HEK293 (cell line): ENCODE results near the gene TSKU.
"Not testable (repeated sequence)": the region's sequence is repeated elsewhere in the genome, so short reads cannot be mapped to it uniquely, and the experiment has no call there.

Source experiments
- CTCF ChIA-PET: fragments of 350-600 bp; formaldehyde crosslinking; extraction: SDS; loops from one replicate; lab custom pipeline; 2021; ENCODE audit warnings: antibody characterized with exemption; lab: Yijun Ruan, JAX
- POLR2A ChIA-PET: fragments of 300-600 bp; formaldehyde crosslinking; extraction: SDS; loops from one replicate; lab custom pipeline; 2020; ENCODE audit warnings: antibody characterized with exemption, inconsistent platforms; lab: Yijun Ruan, JAX
- H3K27ac ChIP-seq: fragments of 200-500 bp; sonication (Bioruptor generic); 2 replicates; pipeline ENCODE4 v1.5.1; 2014; ENCODE audit warnings: low read depth, low read length, control low read depth, inconsistent platforms; ENCODE audit errors: extremely low read depth
- H3K36me3 ChIP-seq, 2 experiments: fragments of 200-500 bp in 1 of 2; sonication (Bioruptor generic) in 1 of 2; 1 replicate in 1 of 2; 2 replicates in 1 of 2; pipeline ENCODE4 v1.5.1; 2014 to 2017; ENCODE audit warnings: inconsistent platforms in 2 of 2, low read length in 2 of 2; ENCODE audit not compliant: control insufficient read depth in 2 of 2, insufficient read depth in 1 of 2
- H3K4me1 ChIP-seq: fragments of 200-500 bp; sonication (Bioruptor generic); 2 replicates; pipeline ENCODE4 v1.5.1; 2014; ENCODE audit warnings: mild to moderate bottlenecking, low read length, inconsistent platforms; ENCODE audit not compliant: control insufficient read depth, insufficient read depth
- H3K4me3 ChIP-seq: 2 replicates; pipeline ENCODE4 v1.5.1; 2011; ENCODE audit warnings: low read depth, mild to moderate bottlenecking, control low read depth, low read length, moderate library complexity
- H3K9me3 ChIP-seq: fragments of 200-500 bp; sonication (Bioruptor generic); 2 replicates; pipeline ENCODE4 v1.5.1; 2014; ENCODE audit warnings: low read depth, low read length, inconsistent platforms; ENCODE audit not compliant: control insufficient read depth, insufficient read depth
- CTCF ChIP-seq: fragments of 450-650 bp; formaldehyde crosslinking; IDR thresholded peaks from 2 replicates; pipeline ENCODE4 v1.5.1; 2016; ENCODE audit warnings: missing biosample characterization, missing genetic modification characterization
- GFI1B ChIP-seq: fragments of 450-650 bp; formaldehyde crosslinking; IDR thresholded peaks from 2 replicates; pipeline ENCODE4 v1.5.1; 2016; ENCODE audit warnings: missing biosample characterization, missing genetic modification characterization
- KLF17 ChIP-seq: fragments of 450-650 bp; formaldehyde crosslinking; IDR thresholded peaks from 2 replicates; pipeline ENCODE4 v1.5.1; 2016; ENCODE audit warnings: missing biosample characterization, missing genetic modification characterization
- SETDB1 ChIP-seq: IDR thresholded peaks from one replicate; pipeline ENCODE4 v1.6.1; 2017; ENCODE audit warnings: mild to moderate bottlenecking, low read length, moderate library complexity, mixed read lengths; ENCODE audit not compliant: insufficient read length
- ZBTB20 ChIP-seq: fragments of 450-650 bp; formaldehyde crosslinking; IDR thresholded peaks from 2 replicates; pipeline ENCODE4 v1.5.1; 2016; ENCODE audit warnings: missing biosample characterization, missing genetic modification characterization
- ZBTB44 ChIP-seq: fragments of 450-650 bp; IDR thresholded peaks from 2 replicates; pipeline ENCODE4 v1.5.1; 2018; ENCODE audit warnings: missing biosample characterization, mild to moderate bottlenecking, missing genetic modification characterization
- ZNF148 ChIP-seq: fragments of 450-650 bp; formaldehyde crosslinking; IDR thresholded peaks from 2 replicates; pipeline ENCODE4 v1.5.0; 2017; ENCODE audit warnings: missing biosample characterization, missing genetic modification characterization, borderline replicate concordance
- ZNF155 ChIP-seq: fragments of 450-650 bp; formaldehyde crosslinking; IDR thresholded peaks from 2 replicates; pipeline ENCODE4 v1.5.1; 2016; ENCODE audit warnings: missing biosample characterization, missing genetic modification characterization
- ZNF2 ChIP-seq: fragments of 450-650 bp; formaldehyde crosslinking; IDR thresholded peaks from 2 replicates; pipeline ENCODE4 v1.5.1; 2016; ENCODE audit warnings: missing biosample characterization, missing genetic modification characterization
- ZNF248 ChIP-seq: fragments of 450-650 bp; formaldehyde crosslinking; IDR thresholded peaks from 2 replicates; pipeline ENCODE4 v1.5.1; 2017; ENCODE audit warnings: missing biosample characterization, missing genetic modification characterization
- ZNF37A ChIP-seq: fragments of 450-650 bp; IDR thresholded peaks from 2 replicates; pipeline ENCODE4 v1.5.1; 2018; ENCODE audit warnings: missing biosample characterization, missing genetic modification characterization
- ZNF394 ChIP-seq: fragments of 450-650 bp; formaldehyde crosslinking; IDR thresholded peaks from 2 replicates; pipeline ENCODE4 v1.5.1; 2016; ENCODE audit warnings: missing biosample characterization, missing genetic modification characterization, mild to moderate bottlenecking, moderate library complexity, borderline replicate concordance
- ZNF416 ChIP-seq: fragments of 450-650 bp; formaldehyde crosslinking; IDR thresholded peaks from 2 replicates; pipeline ENCODE4 v1.5.1; 2016; ENCODE audit warnings: missing biosample characterization, missing genetic modification characterization
- ZNF423 ChIP-seq: fragments of 450-650 bp; formaldehyde crosslinking; IDR thresholded peaks from 2 replicates; pipeline ENCODE4 v1.5.1; 2016; ENCODE audit warnings: missing biosample characterization, missing genetic modification characterization
- ZNF560 ChIP-seq: fragments of 450-650 bp; formaldehyde crosslinking; IDR thresholded peaks from 2 replicates; pipeline ENCODE4 v1.5.1; 2017; ENCODE audit warnings: missing biosample characterization, missing genetic modification characterization, borderline replicate concordance
- ZNF580 ChIP-seq: fragments of 450-650 bp; formaldehyde crosslinking; IDR thresholded peaks from 2 replicates; pipeline ENCODE4 v1.5.1; 2016; ENCODE audit warnings: missing biosample characterization, missing genetic modification characterization
- ZNF585B ChIP-seq: fragments of 450-650 bp; formaldehyde crosslinking; IDR thresholded peaks from 2 replicates; pipeline ENCODE4 v1.5.1; 2016; ENCODE audit warnings: missing biosample characterization, missing genetic modification characterization
- ZNF626 ChIP-seq: fragments of 450-650 bp; sonication (Bioruptor Pico); formaldehyde crosslinking; IDR thresholded peaks from 2 replicates; pipeline ENCODE4 v1.5.1; 2018; ENCODE audit warnings: missing biosample characterization, missing genetic modification characterization, inconsistent platforms
- ZNF660 ChIP-seq: fragments of 450-650 bp; IDR thresholded peaks from 2 replicates; pipeline ENCODE4 v1.5.1; 2018; ENCODE audit warnings: missing biosample characterization, mild to moderate bottlenecking, missing genetic modification characterization
- ZNF830 ChIP-seq: fragments of 450-650 bp; IDR thresholded peaks from 2 replicates; pipeline ENCODE4 v1.5.0; 2018; ENCODE audit warnings: missing biosample characterization, missing genetic modification characterization, low read depth, mild to moderate bottlenecking, moderate library complexity
- ZXDB ChIP-seq: fragments of 450-650 bp; formaldehyde crosslinking; IDR thresholded peaks from 2 replicates; pipeline ENCODE4 v1.5.1; 2016; ENCODE audit warnings: missing biosample characterization, missing genetic modification characterization

TSKU gene

GRCh38 chr11:76814414-76814813, 31.3 kb downstream of the TSKU start:
- no peak overlapping the region for H3K27ac ChIP-seq
- no peak for TF ChIP-seq ZBTB44 (tag by site-specific recombination)
- TF ChIP-seq SETDB1, result peak; percentile 92
- H3K36me3 ChIP-seq, result no peaks in the 10 kb centered on the region
- no peak overlapping the region for H3K4me3 ChIP-seq
- ChIA-PET CTCF (interaction anchor here (5.1 to 7.7 kb wide), 2 partner anchors 105 to 106 kb away, joined by 27 to 139 read pairs; no protein-coding TSS in a partner anchor), POLR2A (no interaction called here)
- H3K4me1 ChIP-seq, result no peaks in the 10 kb centered on the region
- H3K9me3 ChIP-seq, result no peaks in the 10 kb centered on the region

- H3K27ac ChIP-seq, POLR2A ChIA-PET, H3K9me3 ChIP-seq, H3K36me3 ChIP-seq, H3K4me3 ChIP-seq, H3K4me1 ChIP-seq: not testable (repeated sequence)
- TF ChIP-seq SETDB1 (peak; percentile 79), ZNF626 (tag by site-specific recombination) (peak; percentile 63; the same call in 1 of the 2 replicates)
- CTCF ChIA-PET, result interaction anchor here (0.7 to 5.1 kb wide), 2 partner anchors 104 to 671 kb away, joined by 4 to 27 read pairs; no protein-coding TSS in a partner anchor
These were observed 32.5 kb downstream of the TSKU start for GRCh38 chr11:76815678-76816077.

- Histone ChIP-seq H3K4me3 (no peak overlapping the region), H3K27ac (no peak overlapping the region), H3K36me3 (no peaks in the 10 kb centered on the region), H3K9me3 (no peaks in the 10 kb centered on the region), H3K4me1 (no peaks in the 10 kb centered on the region)
- ChIA-PET CTCF (interaction anchor here (4.7 kb wide), 1 partner anchor 12 kb away, joined by 26 read pairs; no protein-coding TSS in a partner anchor), POLR2A (no interaction called here)
- TF ChIP-seq ZNF416 (tag by site-specific recombination), result no peak
- no peak for TF ChIP-seq ZNF660 (tag by site-specific recombination)
- no peak for TF ChIP-seq ZNF37A (tag by site-specific recombination)
- TF ChIP-seq ZXDB, result no peak
- no peak for TF ChIP-seq ZNF248
- TF ChIP-seq ZNF423 (tag by site-specific recombination), result no peak
- TF ChIP-seq ZNF394 (tag by site-specific recombination), result no peak
- no peak for TF ChIP-seq CTCF (tag by site-specific recombination)
- no peak for TF ChIP-seq ZNF560
- no peak for TF ChIP-seq ZNF155 (tag by site-specific recombination)
- no peak for TF ChIP-seq GFI1B (tag by site-specific recombination)
- no peak for TF ChIP-seq ZNF580
- no peak for TF ChIP-seq ZNF2 (tag by site-specific recombination)
- TF ChIP-seq ZBTB20 (tag by site-specific recombination), result no peak
- no peak for TF ChIP-seq ZNF148 (tag by site-specific recombination)
- TF ChIP-seq ZNF830, result no peak
- no peak for TF ChIP-seq KLF17
- TF ChIP-seq ZNF585B (tag by site-specific recombination), result no peak
These were observed 37.0 kb downstream of the TSKU start for GRCh38 chr11:76820184-76820566.

- H3K36me3 ChIP-seq, H3K9me3 ChIP-seq, H3K4me1 ChIP-seq, POLR2A ChIA-PET, H3K27ac ChIP-seq, H3K4me3 ChIP-seq: not testable (repeated sequence)
- CTCF ChIA-PET, result interaction anchor here (0.6 to 4.7 kb wide), 4 partner anchors 13 to 379 kb away, joined by 3 to 26 read pairs (median 4); no protein-coding TSS in a partner anchor
These were observed 38.2 kb downstream of the TSKU start for GRCh38 chr11:76821396-76821795.
